HUES48 (cell line): ENCODE measurements around the gene WNT7B.
"Not testable (repeated sequence)": the region's sequence is repeated elsewhere in the genome, so short reads cannot be mapped to it uniquely, and the experiment has no call there.

ENCODE experiments used
- H3K27ac ChIP-seq: one replicate; pipeline ENCODE4 v1.7.0; 2013; ENCODE audit warnings: low read depth, low read length, inconsistent platforms
- H3K27me3 ChIP-seq: 2 replicates; pipeline ENCODE4 v1.6.1; 2013; ENCODE audit warnings: mild to moderate bottlenecking, low read length; ENCODE audit not compliant: control insufficient read depth, insufficient read depth
- H3K36me3 ChIP-seq: 2 replicates; pipeline ENCODE4 v1.6.1; 2013; ENCODE audit warnings: low read length; ENCODE audit not compliant: control insufficient read depth, insufficient read depth
- H3K4me1 ChIP-seq: 2 replicates; pipeline ENCODE4 v1.6.1; 2013; ENCODE audit warnings: mild to moderate bottlenecking, low read length; ENCODE audit not compliant: control insufficient read depth, insufficient read depth
- H3K4me3 ChIP-seq: 2 replicates; pipeline ENCODE4 v1.5.1; 2013; ENCODE audit warnings: mild to moderate bottlenecking, low read depth, low read length
- H3K9ac ChIP-seq: 2 replicates; pipeline ENCODE4 v1.6.1; 2013; ENCODE audit warnings: mild to moderate bottlenecking, low read depth, low read length, moderate library complexity
- H3K9me3 ChIP-seq: 2 replicates; pipeline ENCODE4 v1.6.1; 2013; ENCODE audit warnings: low read length; ENCODE audit not compliant: control insufficient read depth, insufficient read depth

The WNT7B gene

DNA sequence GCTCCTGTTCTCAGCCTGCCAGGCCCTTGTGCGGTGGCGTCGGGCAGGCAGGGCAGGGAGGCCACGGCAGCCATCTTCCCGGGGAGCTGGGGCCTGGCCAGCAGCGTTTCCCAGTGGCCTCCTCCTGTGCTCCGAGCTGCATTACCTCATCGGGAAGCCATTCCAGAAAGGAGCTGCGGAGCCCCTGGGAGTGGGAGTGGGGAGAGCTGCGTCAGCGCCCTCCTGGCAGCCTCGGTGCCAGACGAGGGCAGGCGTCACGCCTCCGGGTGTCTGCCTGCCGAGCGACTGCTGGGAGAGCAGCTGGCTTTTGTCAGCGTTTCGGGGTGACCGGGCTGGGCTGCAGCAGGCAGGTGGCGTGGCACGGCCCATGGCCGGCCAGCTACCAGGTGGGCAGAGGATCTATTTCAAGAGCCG, 30.9 kb upstream of the WNT7B start:
- no peaks in the 10 kb centered on the region for H3K9me3 ChIP-seq
- H3K9ac ChIP-seq = no peak overlapping the region
- H3K4me1 ChIP-seq = no peaks in the 10 kb centered on the region
- H3K4me3 ChIP-seq = no peak overlapping the region
- H3K27ac ChIP-seq = no peak overlapping the region
- no peaks in the 10 kb centered on the region for H3K36me3 ChIP-seq
- H3K27me3 ChIP-seq = no peaks in the 10 kb centered on the region

DNA sequence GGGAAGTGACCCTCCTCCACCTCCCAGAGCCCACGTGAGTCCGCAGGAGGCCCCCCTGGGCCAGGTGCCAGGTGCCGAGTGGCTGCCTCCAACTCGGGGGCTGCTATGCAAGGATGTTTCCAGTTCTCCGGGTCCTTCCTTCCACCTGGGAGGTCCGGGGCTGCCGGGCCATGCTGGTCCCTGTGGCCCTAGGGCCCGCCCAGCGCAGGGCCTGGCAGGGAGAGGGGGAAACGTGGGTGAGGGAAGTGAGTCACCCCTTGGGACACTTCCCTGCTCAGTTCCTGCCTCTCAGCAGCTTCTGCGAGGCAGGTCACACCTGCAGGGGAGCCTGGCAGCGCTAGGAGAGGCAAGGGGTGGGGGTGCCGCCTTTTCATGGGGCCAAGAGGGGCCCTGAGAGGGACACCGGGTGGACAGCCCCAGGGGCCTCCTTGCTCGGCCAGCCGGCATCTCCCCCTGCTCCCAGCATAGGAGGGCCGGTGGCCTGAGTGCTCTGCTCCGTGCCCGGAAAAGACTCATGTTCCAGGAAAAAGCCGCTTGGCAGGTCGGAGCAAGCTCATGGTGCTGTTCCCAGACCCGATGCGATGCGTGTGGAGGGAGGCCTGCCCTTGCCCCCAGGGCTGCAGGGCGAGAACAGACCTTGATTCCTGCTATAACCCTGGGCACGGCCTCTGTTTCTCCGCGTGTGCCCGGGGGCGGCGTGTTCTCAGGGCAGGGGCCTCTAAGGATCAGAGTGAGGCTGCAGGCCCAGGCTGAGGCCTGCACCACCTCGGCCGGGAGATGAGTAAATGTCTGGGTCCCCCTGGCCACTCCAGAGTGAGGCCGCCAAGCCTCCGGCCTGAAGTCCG, 30.3 kb upstream of the WNT7B start:
- H3K9ac ChIP-seq = no peak overlapping the region
- no peak overlapping the region for H3K27ac ChIP-seq
- H3K4me3 ChIP-seq = no peak overlapping the region
- H3K27me3 ChIP-seq = no peaks in the 10 kb centered on the region
- H3K9me3 ChIP-seq = no peaks in the 10 kb centered on the region
- H3K36me3 ChIP-seq = no peaks in the 10 kb centered on the region
- no peaks in the 10 kb centered on the region for H3K4me1 ChIP-seq

DNA sequence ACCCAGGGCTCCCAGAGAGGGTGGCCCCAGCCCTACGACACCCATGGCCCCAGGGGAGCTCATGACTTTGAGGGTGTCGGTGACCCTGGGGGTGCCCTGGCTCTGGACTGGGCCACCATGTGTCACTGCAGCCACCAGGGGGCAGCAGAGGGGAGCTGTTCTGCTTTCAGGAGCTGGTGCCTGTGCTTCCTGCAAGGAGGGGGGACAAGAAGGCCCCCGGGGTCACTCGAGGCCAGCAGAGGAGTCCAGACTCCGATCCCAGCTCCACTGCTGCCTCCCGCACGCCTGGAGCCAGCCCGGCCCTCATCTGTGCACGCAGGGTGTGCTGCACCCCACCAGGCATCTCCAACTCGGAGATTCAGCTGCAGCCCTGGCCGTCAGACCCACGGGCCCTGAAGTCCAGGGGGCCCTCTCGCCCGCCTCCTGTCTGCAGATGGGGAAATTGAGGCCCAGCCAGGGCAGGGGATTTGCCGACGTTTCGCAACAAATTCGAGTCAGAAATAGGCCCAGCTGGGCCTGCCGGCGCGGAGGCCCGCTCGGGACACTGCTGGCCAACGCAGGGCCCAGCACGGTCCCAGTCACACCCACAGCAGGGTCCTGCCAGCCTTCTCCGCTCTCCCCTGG, 29.5 kb upstream of the WNT7B start:
- H3K36me3 ChIP-seq = no peaks in the 10 kb centered on the region

DNA sequence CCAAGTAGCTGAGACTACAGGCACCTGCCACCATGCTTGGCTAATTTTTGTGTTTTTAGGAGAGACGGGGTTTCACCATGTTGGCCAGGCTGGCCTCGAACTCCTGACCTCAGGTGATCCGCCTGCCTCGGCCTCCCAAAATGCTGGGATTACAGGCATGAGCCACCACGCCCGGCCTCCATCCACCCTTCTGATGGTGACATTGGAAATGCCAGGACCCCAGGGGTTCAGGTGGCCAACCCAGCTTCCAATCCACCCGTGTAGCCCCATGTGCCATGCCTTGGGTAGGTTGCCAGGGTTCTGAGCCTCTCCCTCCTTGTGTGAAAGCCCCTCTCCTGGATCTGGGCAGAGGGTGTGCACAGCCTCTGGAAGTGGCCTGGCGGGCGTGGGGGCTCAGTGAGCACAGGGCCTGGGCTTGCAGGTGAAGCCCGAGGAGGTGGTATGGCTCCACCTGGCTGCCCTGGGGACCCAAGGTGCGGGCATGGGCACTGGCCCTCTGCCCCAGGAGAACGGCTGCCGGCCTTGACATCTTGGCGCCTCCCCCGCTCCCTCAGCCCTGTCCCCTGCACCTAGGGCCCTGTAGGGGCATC, 28.2 kb upstream of the WNT7B start:
- not testable (repeated sequence) for H3K9ac ChIP-seq, H3K4me3 ChIP-seq, H3K27me3 ChIP-seq, H3K9me3 ChIP-seq, H3K36me3 ChIP-seq, H3K4me1 ChIP-seq, H3K27ac ChIP-seq

More for the DNA sequence above, 29.5 kb upstream of the WNT7B start:
- H3K27ac ChIP-seq = no peak overlapping the region
- H3K9me3 ChIP-seq = no peaks in the 10 kb centered on the region
- H3K27me3 ChIP-seq = no peaks in the 10 kb centered on the region
- no peaks in the 10 kb centered on the region for H3K4me1 ChIP-seq
- no peak overlapping the region for H3K9ac ChIP-seq
- H3K4me3 ChIP-seq = no peak overlapping the region

DNA sequence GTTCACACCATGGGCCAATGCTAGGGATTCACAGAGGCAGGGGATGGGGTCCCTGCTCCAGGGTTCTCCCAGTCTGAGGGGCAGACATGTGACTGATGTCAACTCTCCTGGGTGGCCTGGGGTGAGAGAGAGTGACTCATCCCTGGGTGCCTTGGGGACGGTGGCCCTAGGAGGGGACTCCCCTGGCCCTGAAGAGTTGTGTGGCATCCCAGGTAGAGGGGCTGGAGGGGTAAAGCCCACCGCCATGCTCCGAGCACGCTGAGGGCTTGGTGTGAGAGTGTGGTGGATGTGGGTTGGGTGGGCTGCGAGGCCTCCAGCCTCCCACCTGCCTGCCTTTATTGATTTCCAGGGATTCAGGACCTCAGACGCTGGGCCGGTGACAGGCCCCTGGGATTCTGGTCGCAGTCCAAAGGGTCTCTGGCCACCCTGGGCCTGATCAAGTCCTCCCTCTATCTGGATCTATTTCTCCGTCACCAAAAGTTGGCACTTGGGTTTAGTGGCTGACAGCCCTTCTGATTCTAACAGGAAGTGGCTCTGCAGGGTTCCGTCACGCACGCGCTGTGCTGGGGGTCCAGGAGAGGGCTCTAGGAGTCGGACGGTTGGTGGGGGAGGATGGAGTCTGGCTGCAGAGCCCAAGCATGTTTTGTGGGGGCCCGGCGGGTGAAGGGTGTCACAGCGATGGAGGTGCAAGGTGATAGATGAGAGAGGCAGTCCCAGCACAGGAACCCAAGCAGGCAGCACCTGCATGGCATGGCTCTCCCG, 27.3 kb upstream of the WNT7B start:
- no peaks in the 10 kb centered on the region for H3K27me3 ChIP-seq
- no peak overlapping the region for H3K27ac ChIP-seq
- H3K9me3 ChIP-seq = no peaks in the 10 kb centered on the region
- H3K4me3 ChIP-seq = no peak overlapping the region
- no peaks in the 10 kb centered on the region for H3K4me1 ChIP-seq
- H3K36me3 ChIP-seq = no peaks in the 10 kb centered on the region
- H3K9ac ChIP-seq = no peak overlapping the region

DNA sequence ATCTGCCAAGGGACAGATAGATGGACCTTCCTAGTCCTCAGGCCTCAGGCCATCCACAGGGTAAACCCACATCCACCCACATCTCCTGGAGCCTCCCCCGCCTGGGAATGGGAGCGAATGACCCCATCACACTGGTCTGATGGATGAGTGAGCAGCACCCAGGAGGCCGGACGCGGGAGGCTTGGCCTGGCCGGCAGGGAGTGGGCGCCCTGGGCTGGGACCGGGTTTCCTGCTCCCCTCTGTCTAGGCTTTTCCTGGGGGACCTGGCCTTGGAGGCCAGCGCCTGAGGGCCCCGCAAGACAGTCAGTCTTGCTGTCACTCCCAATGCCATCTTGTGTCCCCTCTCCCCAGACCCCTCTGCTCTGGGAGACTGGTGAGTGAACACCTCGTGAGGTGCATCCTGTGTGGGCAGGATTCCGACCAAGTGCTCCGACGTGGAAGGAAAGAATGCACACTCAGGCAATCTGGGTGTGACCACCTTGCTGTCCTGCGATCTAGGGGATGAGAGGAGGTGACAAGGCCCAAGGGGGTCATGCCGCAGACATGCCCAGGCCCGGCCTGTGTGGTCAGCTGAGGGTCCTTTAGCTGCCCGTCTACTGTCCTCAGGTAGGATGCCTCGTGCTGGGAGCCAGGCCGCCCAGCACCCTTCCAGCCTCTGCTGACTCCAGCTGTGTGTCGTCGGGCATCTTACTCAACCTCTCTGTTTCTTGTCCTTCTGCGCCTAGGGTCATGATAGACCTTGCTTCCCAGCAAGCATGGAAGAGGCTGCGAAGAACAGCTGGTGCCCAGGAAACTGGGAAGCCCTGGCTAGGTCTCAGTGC, 26.5 kb upstream of the WNT7B start:
- Histone ChIP-seq H3K27ac (no peak overlapping the region), H3K9me3 (no peaks in the 10 kb centered on the region), H3K36me3 (no peaks in the 10 kb centered on the region), H3K9ac (no peak overlapping the region), H3K4me1 (no peaks in the 10 kb centered on the region), H3K27me3 (no peaks in the 10 kb centered on the region), H3K4me3 (no peak overlapping the region)

DNA sequence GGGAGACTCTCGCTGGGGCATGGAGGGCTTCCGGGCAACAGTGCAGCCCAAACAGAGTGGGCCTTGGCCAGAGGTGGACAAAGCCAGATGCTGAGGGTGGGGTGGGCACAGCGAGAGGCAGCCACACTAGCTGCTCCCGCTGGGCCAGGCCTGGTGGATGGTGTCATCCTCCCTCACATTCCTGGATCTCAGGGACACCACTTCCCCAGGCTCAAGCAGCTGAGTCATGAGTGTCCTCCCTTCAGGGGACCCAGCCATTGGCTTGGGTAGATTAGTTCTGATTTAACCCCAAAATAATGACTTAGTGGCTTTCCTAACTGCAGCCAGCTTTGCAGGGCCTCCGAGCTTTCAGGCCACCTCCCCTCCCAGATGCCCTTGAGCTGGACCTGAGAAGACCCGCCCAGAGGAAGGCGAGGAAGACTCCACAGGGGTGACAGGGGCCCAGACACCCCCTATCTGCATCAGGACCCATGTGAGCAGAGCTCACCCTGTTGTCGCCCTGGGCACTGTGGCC, 25.9 kb upstream of the WNT7B start:
- Histone ChIP-seq H3K27me3 (no peaks in the 10 kb centered on the region), H3K27ac (no peak overlapping the region), H3K9ac (no peak overlapping the region), H3K4me1 (no peaks in the 10 kb centered on the region), H3K36me3 (no peaks in the 10 kb centered on the region), H3K9me3 (no peaks in the 10 kb centered on the region), H3K4me3 (no peak overlapping the region)

DNA sequence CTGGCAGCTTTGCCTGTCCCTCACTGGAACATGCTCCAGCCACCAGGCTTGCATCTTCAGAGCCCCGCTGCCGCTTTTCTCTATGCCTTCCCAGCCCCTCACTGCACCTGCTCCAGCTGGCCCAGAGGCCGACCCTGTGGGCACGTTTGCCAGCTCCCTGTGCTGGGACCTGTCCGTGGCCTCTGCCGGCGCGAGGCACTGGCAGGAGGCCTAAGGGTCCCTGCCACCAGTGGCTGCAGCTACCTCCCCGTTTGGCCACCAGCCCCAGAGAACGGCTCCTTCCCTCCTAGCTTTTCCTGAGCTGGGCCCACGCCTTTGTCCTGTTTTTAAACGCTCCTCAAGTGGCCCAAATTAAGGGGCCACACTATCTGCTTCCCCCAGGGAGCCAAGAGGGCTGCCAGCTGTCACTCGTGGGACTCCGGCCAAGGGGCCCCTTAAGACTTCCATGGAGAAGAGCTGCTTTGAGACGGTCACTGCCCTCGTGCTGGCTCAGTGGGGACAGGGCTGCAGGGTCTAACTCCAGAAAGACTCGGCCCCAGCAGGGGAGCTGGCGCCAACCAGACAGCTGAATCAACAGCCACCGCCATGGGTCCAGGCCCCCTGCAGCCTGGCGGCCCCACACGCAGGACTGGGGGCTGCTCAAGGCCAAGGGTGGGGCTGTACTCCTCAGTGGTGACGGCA, 24.6 kb upstream of the WNT7B start:
- Histone ChIP-seq H3K9ac (no peak overlapping the region), H3K9me3 (no peaks in the 10 kb centered on the region), H3K27me3 (no peaks in the 10 kb centered on the region), H3K36me3 (no peaks in the 10 kb centered on the region), H3K27ac (no peak overlapping the region), H3K4me1 (no peaks in the 10 kb centered on the region), H3K4me3 (no peak overlapping the region)

DNA sequence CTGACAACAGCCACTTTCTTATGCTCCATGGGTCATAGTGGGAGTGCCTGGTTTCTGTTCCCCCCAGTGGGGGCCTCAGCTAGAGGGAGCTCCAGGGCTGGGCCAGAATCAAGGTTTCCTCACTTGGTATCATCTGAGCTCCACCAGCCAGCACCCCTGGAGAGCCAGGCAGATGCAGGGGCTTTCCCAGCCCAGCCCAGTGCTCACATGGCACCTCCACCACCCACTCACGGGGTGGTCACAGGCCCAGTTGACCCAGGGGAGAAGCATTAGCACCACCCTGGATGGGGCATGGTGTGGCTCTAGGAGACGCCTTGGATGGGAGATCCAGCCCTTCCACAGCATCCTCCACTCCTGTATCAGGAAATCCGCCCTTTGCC, 24.1 kb upstream of the WNT7B start:
- Histone ChIP-seq H3K9me3 (no peaks in the 10 kb centered on the region), H3K27me3 (no peaks in the 10 kb centered on the region), H3K4me1 (no peaks in the 10 kb centered on the region), H3K9ac (no peak overlapping the region), H3K36me3 (no peaks in the 10 kb centered on the region), H3K4me3 (no peak overlapping the region), H3K27ac (no peak overlapping the region)
